ENCODE data around the gene ZSWIM9. TPM values are rescaled to one million over a fixed set of nuclear protein-coding genes. Genes with fewer than 3 reads are reported as not detected.
"Not testable (repeated sequence)": the region's sequence is repeated elsewhere in the genome, so short reads cannot be mapped to it uniquely, and the experiment has no call there.

Gene ZSWIM9
- total RNA-seq, 6 donors from 2014 or later, result 2.9 to 13.2 (median 8.0) TPM

DNA sequence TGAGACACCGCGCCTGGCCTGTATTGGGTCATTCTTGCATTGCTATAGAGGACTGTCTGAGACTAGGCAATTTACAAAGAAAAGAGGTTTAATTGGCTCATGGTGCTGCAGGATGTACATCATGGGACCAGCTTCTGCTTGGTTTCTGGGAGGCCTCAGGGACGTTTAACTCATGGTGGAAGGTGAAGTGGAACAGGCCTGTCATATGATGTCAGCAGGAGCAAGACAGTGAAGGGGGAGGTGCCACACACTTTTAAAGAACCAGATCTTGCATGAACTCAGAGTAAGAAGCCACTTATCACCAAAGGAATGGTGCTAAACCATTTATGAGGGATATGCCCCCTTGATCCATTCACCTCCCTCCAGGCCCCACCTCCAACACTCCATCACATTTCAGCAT lies 66.6 kb downstream of the ZSWIM9 start:
- Histone ChIP-seq H3K27ac (no peak overlapping the region), H3K27me3 (no peaks in the 10 kb centered on the region), H3K36me3 (peaks cover 22 to 67% (median 55%) of the 10 kb centered on the region in 4 donors), H3K9me3 (no peaks in the 10 kb centered on the region), H3K4me1 (no peaks in the 10 kb centered on the region), H3K4me3 (no peak overlapping the region)
- 73 to 75% methylated on average over 3 of the region's 3 CpGs for WGBS, 2 donors
- DNase-seq (no peak), ATAC-seq (ENCODE audit: low FRiP score in 2 of 2) (no peak)
- TF ChIP-seq EP300 (IDR thresholded peaks at IDR 0.05), result no peak
- no peak for TF ChIP-seq POLR2A (IDR thresholded peaks at IDR 0.05)
- TF ChIP-seq POLR2AphosphoS5 (IDR thresholded peaks at IDR 0.05), result no peak
- TF ChIP-seq, protein P1, sequence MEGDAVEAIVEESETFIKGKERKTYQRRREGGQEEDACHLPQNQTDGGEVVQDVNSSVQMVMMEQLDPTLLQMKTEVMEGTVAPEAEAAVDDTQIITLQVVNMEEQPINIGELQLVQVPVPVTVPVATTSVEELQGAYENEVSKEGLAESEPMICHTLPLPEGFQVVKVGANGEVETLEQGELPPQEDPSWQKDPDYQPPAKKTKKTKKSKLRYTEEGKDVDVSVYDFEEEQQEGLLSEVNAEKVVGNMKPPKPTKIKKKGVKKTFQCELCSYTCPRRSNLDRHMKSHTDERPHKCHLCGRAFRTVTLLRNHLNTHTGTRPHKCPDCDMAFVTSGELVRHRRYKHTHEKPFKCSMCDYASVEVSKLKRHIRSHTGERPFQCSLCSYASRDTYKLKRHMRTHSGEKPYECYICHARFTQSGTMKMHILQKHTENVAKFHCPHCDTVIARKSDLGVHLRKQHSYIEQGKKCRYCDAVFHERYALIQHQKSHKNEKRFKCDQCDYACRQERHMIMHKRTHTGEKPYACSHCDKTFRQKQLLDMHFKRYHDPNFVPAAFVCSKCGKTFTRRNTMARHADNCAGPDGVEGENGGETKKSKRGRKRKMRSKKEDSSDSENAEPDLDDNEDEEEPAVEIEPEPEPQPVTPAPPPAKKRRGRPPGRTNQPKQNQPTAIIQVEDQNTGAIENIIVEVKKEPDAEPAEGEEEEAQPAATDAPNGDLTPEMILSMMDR (IDR thresholded peaks at IDR 0.05), result no peak

DNA sequence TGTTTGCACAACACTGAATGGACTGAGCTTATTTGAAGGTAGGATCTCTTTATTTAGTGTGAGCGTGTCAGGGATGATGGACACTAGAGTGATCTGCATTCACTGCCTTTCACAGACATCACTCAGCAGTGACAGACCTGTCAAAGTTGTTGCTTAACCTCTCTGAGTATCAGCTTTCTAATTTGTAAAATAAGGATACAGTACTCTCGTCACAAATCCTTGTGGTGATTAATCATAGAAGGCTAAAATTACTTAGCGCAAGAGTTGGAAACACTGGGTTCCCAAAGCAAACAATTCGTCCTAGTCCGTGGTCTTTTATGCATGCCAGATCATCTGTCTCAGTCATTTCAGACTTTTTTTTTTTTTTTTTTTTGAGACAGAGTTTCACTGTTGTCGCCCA lies 68.6 kb downstream of the ZSWIM9 start:
- no peak for ATAC-seq (ENCODE audit: low FRiP score in 2 of 2)
- Histone ChIP-seq H3K27ac (no peak overlapping the region), H3K9me3 (no peaks in the 10 kb centered on the region), H3K4me1 (no peaks in the 10 kb centered on the region), H3K27me3 (no peaks in the 10 kb centered on the region), H3K36me3 (peaks cover 12 to 52% (median 38%) of the 10 kb centered on the region in 4 donors), H3K4me3 (no peak overlapping the region)
- TF ChIP-seq, protein P1 (IDR thresholded peaks at IDR 0.05), result no peak
- TF ChIP-seq POLR2A (IDR thresholded peaks at IDR 0.05), result no peak
- TF ChIP-seq EP300 (IDR thresholded peaks at IDR 0.05), result no peak
- no peak for TF ChIP-seq POLR2AphosphoS5 (IDR thresholded peaks at IDR 0.05)
- no peak for DNase-seq
- 79 to 90% methylated on average over 6 of the region's 6 CpGs for WGBS, 2 donors

DNA sequence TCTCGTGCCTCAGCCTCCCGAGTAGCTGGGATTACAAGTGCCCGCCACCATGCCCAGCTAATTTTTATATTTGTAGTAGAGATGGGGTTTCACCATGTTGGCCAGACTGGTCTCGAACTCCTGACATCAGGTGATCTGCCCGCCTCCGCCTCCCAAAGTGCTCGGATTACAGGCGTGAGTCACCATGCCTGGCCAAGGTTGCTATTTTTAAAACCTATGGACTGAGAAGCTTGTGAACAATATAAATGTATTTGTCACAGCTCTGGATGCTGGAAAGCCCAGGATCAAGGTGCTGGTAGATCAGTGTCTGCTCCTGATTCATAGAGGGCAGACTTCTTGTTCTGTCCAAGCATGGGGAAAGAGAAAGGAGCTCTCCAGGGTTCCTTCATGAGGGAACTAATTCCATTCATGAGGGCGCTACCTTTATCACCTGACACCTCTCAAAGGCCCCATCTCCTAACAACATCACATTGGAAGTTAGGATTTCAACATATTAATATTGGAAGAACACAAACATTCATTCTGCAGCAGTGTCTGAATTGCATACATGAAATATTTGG lies 69.2 kb downstream of the ZSWIM9 start:
- H3K36me3 ChIP-seq, result peaks cover 12 to 49% (median 37%) of the 10 kb centered on the region in 4 donors
- no peaks in the 10 kb centered on the region for H3K9me3 ChIP-seq
- H3K27ac ChIP-seq, result no peak overlapping the region
- 96 to 97% methylated on average over 9 of the region's 9 CpGs for WGBS, 2 donors
- ATAC-seq (ENCODE audit: low FRiP score in 2 of 2), result no peak
- no peaks in the 10 kb centered on the region for H3K27me3 ChIP-seq
- peaks cover 0 to 5% (median 2%) of the 10 kb centered on the region in 4 donors for H3K4me1 ChIP-seq
- H3K4me3 ChIP-seq, result no peak overlapping the region
- DNase-seq, result no peak
- TF ChIP-seq POLR2A (IDR thresholded peaks at IDR 0.05) (no peak), POLR2AphosphoS5 (IDR thresholded peaks at IDR 0.05) (no peak), EP300 (IDR thresholded peaks at IDR 0.05) (no peak)
- TF ChIP-seq, protein P1 (IDR thresholded peaks at IDR 0.05), result no peak

DNA sequence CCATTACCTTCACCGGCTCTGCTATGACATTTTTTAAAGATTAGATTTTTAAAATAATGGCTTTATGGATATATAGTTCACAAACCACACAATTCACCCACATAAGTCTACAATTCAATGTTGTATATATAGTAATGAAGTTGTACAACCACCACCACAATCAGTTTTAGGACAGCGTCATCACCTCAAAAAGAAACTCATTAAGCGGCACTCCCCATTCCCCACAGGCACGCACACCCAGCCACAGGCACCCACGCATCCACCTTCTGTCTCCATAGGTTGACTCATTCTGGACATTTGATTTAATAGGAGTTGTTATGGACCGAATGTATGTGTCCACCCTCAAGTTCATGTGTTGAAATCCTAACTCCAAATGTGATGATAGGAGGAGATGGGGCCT lies 71.3 kb downstream of the ZSWIM9 start:
- ATAC-seq (ENCODE audit: low FRiP score in 2 of 2); H3K27me3 ChIP-seq; H3K9me3 ChIP-seq; H3K4me3 ChIP-seq; DNase-seq; H3K27ac ChIP-seq: not testable (repeated sequence)
- H3K36me3 ChIP-seq, result peaks cover 12 to 53% (median 32%) of the 10 kb centered on the region in 4 donors
- H3K4me1 ChIP-seq, result peaks cover 4 to 15% (median 11%) of the 10 kb centered on the region in 4 donors
- 90 to 96% methylated on average over 6 of the region's 6 CpGs for WGBS, 2 donors

DNA sequence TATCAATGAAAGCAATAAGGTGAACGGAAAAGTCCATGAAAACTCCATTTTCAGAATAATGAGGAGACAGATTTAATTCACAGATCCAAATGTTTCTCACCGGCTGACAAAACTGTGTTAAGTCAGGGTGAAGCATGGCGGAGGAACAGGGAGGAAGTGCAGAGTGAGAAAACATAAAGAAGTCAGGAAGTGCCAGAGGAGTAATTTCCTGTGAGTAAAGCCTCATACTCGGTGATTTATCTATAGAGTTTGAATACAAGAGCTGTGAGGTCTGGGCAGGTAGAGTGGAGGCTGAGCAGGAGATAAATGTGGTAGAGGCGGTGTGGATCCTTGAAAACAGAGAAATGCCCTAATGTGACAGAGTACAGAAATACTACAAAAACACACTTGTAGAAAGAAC lies 73.8 kb downstream of the ZSWIM9 start:
- TF ChIP-seq, protein P1 (IDR thresholded peaks at IDR 0.05), result no peak
- TF ChIP-seq POLR2AphosphoS5 (IDR thresholded peaks at IDR 0.05) (no peak), EP300 (IDR thresholded peaks at IDR 0.05) (no peak), POLR2A (IDR thresholded peaks at IDR 0.05) (no peak)
- H3K27ac ChIP-seq, result peak overlapping the region; percentile 33 to 66 (median 52)
- H3K9me3 ChIP-seq, result no peaks in the 10 kb centered on the region
- no peaks in the 10 kb centered on the region for H3K27me3 ChIP-seq
- ATAC-seq (ENCODE audit: low FRiP score in 2 of 2) (no peak), DNase-seq (peak in 1 of 2 donors; percentile 26)
- H3K4me3 ChIP-seq, result no peak overlapping the region
- peaks cover 10 to 29% (median 17%) of the 10 kb centered on the region in 4 donors for H3K4me1 ChIP-seq
- H3K36me3 ChIP-seq, result peaks cover 8 to 39% (median 15%) of the 10 kb centered on the region in 4 donors
- whole genome bisulfite sequencing, 2 donors, result 45 to 46% methylated on average over 5 of the region's 5 CpGs

All from upper lobe of left lung (tissue), 6 donors.